ENCODE results near the gene PRC1. TPM values are rescaled to one million over a fixed set of nuclear protein-coding genes. Genes with fewer than 3 reads are reported as not detected.

PRC1 gene
- total RNA-seq, 3 donors from 2014 or later, result 14.4 to 18.8 (median 18.7) TPM

DNA sequence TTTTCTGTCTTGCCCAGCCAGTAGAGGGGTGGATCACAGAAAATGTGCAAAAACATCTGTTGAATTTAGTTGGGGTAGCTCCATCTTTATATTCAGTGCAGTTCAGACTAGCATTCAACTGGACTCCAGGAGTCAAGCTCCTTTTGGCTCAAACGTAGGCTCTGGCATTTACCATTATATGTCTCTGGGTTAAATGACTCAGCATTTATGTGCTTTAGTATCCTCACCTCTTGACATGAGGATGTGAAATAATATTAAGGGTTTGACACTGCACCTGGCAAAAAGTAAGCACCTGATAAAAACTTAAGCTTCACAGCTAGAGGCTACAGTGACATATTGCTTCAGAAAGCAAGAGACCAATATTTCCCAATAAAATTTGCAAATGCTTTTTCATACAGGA is 14.8 kb downstream of the PRC1 start:
- ATAC-seq (no peak), DNase-seq (no peak)
- H3K4me1 Mint-ChIP-seq (ENCODE audit: low read depth), result peaks cover 9% of the 10 kb centered on the region
- no peaks in the 10 kb centered on the region for H3K9me3 Mint-ChIP-seq
- no peaks in the 10 kb centered on the region for H3K27me3 Mint-ChIP-seq (ENCODE audit: low read depth)
- H3K36me3 Mint-ChIP-seq (ENCODE audit: insufficient read depth), result peaks cover 29% of the 10 kb centered on the region
- H3K4me3 Mint-ChIP-seq, result no peak overlapping the region

DNA sequence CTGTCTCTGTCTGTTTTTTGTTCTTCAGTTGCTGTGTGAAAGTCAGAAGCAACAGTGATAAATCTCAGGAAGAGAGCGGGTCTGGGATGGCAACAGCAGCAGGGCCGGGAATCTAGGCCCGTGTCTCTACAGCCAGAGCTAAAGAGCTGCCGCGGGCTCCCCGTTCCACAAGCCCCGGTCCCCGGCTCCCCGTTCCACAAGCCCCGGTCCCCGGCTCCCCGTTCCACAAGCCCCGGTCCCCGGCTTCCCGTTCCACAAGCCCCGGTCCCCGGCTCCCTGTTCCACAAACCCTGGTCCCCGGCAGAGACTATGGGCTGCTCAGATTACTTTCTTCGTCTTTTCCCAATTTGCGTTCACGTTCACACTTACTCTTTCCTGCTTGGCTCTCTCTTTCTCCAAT is 20.1 kb downstream of the PRC1 start:
- Mint-ChIP-seq H3K4me3 (no peak overlapping the region), H3K27me3 (ENCODE audit: low read depth) (no peaks in the 10 kb centered on the region), H3K36me3 (ENCODE audit: insufficient read depth) (peaks cover 18% of the 10 kb centered on the region), H3K9me3 (no peaks in the 10 kb centered on the region), H3K4me1 (ENCODE audit: low read depth) (no peaks in the 10 kb centered on the region)
- ATAC-seq (no peak), DNase-seq (no peak)

DNA sequence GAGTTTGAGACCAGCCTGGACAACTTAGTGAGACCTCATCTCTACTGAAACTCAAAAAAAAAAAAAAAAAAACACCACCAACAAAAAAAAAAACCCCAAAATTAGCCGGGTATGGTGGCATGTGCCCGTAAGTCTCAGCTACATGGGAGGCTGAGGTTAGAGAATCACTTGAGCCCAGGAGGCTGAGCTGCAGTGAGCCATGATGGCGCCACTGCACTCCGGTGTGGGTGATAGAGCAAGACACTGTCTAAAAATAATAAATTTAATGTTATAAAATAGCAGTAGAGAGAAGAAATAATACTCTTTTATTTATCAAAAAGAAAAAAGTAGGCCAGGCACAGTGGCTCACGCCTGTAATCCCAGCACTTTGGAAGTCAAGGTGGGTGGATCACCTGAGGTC is 22.2 kb downstream of the PRC1 start:
- ATAC-seq (no peak), DNase-seq (no peak)
- peaks cover 16% of the 10 kb centered on the region for H3K36me3 Mint-ChIP-seq (ENCODE audit: insufficient read depth)

DNA sequence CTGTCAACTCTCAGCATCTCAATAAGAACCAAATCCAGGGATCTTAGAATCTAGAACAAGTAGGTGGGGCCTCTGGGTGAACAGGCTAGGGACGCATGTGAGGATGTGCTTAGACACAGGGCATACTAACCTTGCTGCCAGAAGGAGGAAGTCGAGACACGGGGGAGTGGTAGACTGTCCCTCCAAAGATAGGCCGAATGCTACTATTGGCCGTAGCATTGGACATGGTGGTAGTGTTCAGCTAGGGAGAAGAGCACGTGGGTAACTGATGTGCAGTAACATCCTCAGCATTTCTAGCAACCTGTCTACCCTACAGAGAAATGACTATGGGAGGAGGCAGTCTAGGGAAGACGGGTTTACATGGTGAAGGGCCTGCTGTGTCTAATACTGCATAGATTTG is 24.1 kb downstream of the PRC1 start:
- Mint-ChIP-seq H3K4me1 (ENCODE audit: low read depth) (no peaks in the 10 kb centered on the region), H3K9me3 (no peaks in the 10 kb centered on the region), H3K36me3 (ENCODE audit: insufficient read depth) (peaks cover 10% of the 10 kb centered on the region), H3K4me3 (no peak overlapping the region), H3K27me3 (ENCODE audit: low read depth) (no peaks in the 10 kb centered on the region)
- ATAC-seq (no peak), DNase-seq (no peak)

More for the DNA sequence above, 22.2 kb downstream of the PRC1 start:
- H3K9me3 Mint-ChIP-seq, result no peaks in the 10 kb centered on the region
- H3K4me3 Mint-ChIP-seq, result no peak overlapping the region
- H3K27me3 Mint-ChIP-seq (ENCODE audit: low read depth), result no peaks in the 10 kb centered on the region
- H3K4me1 Mint-ChIP-seq (ENCODE audit: low read depth), result no peaks in the 10 kb centered on the region

DNA sequence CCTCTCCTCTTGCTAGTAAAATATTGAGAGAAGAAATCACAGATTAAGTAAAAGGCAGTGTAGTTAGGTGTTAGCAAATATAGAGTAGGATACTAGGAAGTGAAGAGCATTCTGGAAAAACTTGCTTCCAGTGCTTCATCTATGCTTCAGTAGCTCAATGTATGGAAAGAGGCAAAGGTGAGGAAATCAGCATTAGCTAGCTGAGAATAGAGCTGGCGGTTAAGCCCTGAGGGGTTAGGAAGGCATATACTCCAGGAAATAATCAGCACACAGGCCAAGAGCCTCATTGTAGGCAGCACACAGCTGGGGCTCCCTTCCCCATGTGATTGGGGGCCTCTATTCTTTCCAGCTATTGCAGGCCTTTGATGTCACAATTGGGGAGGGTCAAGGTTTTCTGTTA is 25.9 kb downstream of the PRC1 start:
- ATAC-seq, result no peak
- Mint-ChIP-seq H3K9me3 (no peaks in the 10 kb centered on the region), H3K36me3 (ENCODE audit: insufficient read depth) (peaks cover under 1% of the 10 kb centered on the region), H3K4me3 (no peak overlapping the region), H3K4me1 (ENCODE audit: low read depth) (no peaks in the 10 kb centered on the region), H3K27me3 (ENCODE audit: low read depth) (no peaks in the 10 kb centered on the region)
- DNase-seq, result no peak

DNA sequence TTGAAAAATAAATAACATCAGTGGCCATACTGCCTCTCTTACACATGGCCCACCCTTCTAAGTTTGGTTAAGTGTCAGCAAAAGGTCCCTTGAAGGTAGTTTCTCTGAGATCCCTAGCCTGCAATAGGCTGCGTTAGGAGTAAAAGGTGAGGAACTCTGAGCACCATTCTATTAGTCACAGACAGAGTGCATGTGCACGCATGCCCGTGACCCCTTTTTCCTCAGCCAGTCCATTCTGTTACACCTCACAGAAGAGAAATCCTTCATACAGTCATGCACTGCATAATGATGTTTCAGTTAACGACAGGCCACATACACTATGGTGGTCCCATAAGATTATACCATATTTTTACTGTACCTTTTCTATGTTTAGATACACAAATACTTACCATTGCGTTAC is 27.1 kb downstream of the PRC1 start:
- no peak overlapping the region for H3K4me3 Mint-ChIP-seq
- no peak for DNase-seq
- ATAC-seq, result no peak
- H3K9me3 Mint-ChIP-seq, result no peaks in the 10 kb centered on the region
- no peaks in the 10 kb centered on the region for H3K27me3 Mint-ChIP-seq (ENCODE audit: low read depth)
- H3K36me3 Mint-ChIP-seq (ENCODE audit: insufficient read depth), result peaks cover 3% of the 10 kb centered on the region
- no peaks in the 10 kb centered on the region for H3K4me1 Mint-ChIP-seq (ENCODE audit: low read depth)

DNA sequence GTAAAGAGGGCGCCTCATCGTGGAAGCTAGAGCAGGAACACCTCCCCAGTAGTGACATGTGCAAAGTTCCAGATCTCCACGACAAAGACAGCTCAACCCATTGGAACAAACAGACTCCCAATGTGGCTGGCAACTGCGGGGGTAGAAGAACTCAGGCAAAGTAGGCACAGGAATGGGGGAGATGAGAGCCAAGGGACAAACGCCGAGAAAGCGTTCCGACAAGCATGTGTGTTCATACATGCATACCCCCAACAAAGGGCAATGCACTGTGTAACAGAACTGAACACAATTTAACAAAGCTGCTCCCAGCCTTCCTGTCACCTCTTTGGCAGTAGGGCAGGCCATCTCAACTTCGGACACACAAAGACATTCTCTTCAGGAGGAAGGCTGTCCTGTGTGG is 28.1 kb downstream of the PRC1 start:
- H3K4me1 Mint-ChIP-seq (ENCODE audit: low read depth), result no peaks in the 10 kb centered on the region
- ATAC-seq (no peak), DNase-seq (no peak)
- no peaks in the 10 kb centered on the region for H3K9me3 Mint-ChIP-seq
- no peaks in the 10 kb centered on the region for H3K27me3 Mint-ChIP-seq (ENCODE audit: low read depth)
- peaks cover 8% of the 10 kb centered on the region for H3K36me3 Mint-ChIP-seq (ENCODE audit: insufficient read depth)
- no peak overlapping the region for H3K4me3 Mint-ChIP-seq

DNA sequence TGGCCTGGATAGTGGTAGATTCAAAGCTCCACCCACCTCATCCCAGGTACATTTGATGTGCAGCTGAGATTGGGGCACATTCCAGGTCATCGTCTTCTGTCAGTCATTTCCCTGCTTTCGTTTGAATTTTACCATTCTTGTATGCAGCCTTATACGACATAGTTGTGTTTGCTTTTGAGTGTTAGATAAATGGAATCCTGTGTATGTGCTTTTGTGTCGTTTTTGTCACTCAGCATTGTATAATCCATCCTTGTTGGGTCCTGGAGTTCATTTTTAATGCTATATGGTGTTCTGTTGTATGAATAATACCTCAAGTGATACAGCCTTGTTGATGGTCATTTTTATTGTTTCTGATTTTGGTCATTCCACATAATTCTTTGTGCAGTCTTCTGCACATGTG is 32.3 kb downstream of the PRC1 start:
- no peak for DNase-seq
- Mint-ChIP-seq H3K9me3 (no peaks in the 10 kb centered on the region), H3K4me3 (no peak overlapping the region), H3K36me3 (ENCODE audit: insufficient read depth) (peaks cover 16% of the 10 kb centered on the region), H3K4me1 (ENCODE audit: low read depth) (no peaks in the 10 kb centered on the region), H3K27me3 (ENCODE audit: low read depth) (no peaks in the 10 kb centered on the region)
- ATAC-seq, result no peak

DNA sequence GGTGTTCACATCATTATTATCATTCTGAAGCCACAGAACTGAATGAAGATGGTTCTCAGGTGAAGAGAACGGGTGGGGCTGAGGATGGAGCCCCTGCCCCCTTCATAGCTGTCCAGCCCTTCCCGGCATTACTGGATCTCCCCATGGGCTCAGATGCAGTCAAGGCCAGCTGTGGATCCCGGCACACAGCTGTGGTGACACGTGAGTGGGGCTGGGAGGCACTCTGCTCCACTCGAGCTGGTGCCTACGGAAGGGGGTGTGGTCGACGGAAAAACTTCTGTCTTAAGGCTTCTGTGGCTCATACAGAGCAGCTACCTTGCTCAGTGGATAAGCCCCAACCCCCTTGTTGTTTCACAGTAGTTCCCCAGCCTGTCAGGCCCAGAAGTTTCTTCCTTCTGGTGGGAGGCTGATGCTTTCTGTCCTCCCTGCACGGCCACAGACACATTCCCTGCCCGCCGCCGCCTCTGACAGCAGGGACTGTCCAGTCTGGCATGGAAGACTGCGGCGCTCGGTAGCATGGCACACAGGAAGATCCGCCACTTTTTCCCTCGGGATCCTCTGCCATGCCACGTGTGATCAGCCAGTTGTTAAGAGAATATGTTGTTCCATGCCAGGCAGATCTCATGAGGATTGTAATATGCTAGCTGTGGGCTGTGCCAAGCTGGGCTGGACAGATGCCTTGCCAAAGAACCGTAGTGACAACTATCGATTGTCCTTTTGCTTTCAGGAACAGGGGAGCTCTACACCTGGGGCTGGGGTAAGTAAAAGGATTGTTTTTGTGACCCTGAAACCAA is 33.8 kb downstream of the PRC1 start:
- H3K9me3 Mint-ChIP-seq, result no peaks in the 10 kb centered on the region
- H3K36me3 Mint-ChIP-seq (ENCODE audit: insufficient read depth), result peaks cover 16% of the 10 kb centered on the region
- ATAC-seq (no peak), DNase-seq (no peak)
- H3K4me1 Mint-ChIP-seq (ENCODE audit: low read depth), result peaks cover 8% of the 10 kb centered on the region
- no peaks in the 10 kb centered on the region for H3K27me3 Mint-ChIP-seq (ENCODE audit: low read depth)
- no peak overlapping the region for H3K4me3 Mint-ChIP-seq

DNA sequence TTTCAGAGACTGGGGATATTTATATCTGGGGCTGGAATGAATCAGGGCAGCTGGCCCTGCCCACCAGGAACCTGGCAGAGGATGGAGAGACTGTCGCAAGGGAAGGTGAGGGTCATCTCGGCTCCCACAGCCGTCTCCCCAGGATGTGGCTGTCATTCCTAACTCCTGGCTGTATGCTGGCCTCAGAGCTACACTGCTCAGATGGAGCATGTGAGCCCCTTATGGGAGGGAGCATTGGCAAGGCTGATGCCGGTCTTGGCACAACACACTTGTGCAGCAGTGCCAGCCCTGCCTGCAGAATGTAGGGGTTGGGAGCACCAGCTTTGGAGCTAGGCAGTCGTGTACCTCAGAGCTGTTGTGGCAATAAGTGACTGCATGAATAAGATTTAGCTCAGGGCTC is 34.4 kb downstream of the PRC1 start:
- DNase-seq, result no peak
- H3K9me3 Mint-ChIP-seq, result no peaks in the 10 kb centered on the region
- peaks cover 11% of the 10 kb centered on the region for H3K4me1 Mint-ChIP-seq (ENCODE audit: low read depth)
- peaks cover 16% of the 10 kb centered on the region for H3K36me3 Mint-ChIP-seq (ENCODE audit: insufficient read depth)
- no peak overlapping the region for H3K4me3 Mint-ChIP-seq
- no peaks in the 10 kb centered on the region for H3K27me3 Mint-ChIP-seq (ENCODE audit: low read depth)
- no peak for ATAC-seq

DNA sequence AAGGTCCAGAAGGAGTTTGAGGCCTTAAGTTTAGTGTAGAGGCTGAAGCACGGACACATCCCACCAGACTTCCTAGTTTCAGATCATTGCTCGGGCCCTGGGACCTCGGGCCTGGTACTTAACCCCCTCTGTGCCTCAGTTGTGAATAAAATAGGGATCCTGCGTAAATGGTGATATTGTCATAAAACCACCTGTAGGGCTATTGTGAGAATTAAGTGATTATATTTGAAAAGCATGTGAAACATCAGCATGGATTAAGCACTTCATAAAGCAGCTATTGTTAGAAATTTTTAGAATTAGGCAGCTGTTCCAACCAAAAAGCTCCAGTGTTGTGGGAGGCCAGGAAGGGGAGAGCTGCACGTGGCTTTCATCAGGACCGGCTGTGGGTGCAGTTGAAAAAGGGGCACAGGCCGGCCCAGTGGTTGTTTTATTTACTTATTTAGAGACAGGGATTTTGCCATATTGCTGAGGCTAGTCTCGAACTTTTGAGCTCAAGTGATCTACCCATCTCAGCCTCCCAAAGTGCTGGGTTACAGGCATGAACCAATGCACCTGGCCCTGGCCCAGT is 35.2 kb downstream of the PRC1 start:
- no peak for DNase-seq
- no peak for ATAC-seq
- Mint-ChIP-seq H3K36me3 (ENCODE audit: insufficient read depth) (peaks cover 16% of the 10 kb centered on the region), H3K4me3 (no peak overlapping the region), H3K4me1 (ENCODE audit: low read depth) (peaks cover 14% of the 10 kb centered on the region), H3K27me3 (ENCODE audit: low read depth) (no peaks in the 10 kb centered on the region), H3K9me3 (no peaks in the 10 kb centered on the region)

DNA sequence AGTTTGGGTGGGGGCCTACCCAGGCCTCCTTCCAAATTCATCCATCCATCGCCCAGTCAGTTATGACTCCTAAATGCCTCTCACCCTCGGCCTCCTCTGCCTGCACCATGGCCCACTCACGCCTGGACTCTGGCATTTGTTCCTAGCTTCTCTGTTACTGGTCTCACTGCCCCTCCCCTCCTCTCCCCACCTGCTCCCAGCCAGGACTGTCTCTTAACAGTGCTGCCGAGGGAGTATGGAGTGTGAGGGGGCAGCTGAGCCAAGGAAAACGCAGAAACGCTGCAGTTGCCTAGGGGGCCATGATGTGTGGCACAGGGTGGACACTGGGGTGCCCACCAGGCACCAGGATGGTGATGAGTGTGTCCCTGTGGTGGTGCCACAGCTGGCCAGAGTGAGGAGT is 36.5 kb downstream of the PRC1 start:
- Mint-ChIP-seq H3K36me3 (ENCODE audit: insufficient read depth) (peaks cover 18% of the 10 kb centered on the region), H3K9me3 (no peaks in the 10 kb centered on the region), H3K4me1 (ENCODE audit: low read depth) (peaks cover 14% of the 10 kb centered on the region), H3K27me3 (ENCODE audit: low read depth) (no peaks in the 10 kb centered on the region), H3K4me3 (peak overlapping the region; percentile 61)
- DNase-seq, result no peak
- no peak for ATAC-seq

DNA sequence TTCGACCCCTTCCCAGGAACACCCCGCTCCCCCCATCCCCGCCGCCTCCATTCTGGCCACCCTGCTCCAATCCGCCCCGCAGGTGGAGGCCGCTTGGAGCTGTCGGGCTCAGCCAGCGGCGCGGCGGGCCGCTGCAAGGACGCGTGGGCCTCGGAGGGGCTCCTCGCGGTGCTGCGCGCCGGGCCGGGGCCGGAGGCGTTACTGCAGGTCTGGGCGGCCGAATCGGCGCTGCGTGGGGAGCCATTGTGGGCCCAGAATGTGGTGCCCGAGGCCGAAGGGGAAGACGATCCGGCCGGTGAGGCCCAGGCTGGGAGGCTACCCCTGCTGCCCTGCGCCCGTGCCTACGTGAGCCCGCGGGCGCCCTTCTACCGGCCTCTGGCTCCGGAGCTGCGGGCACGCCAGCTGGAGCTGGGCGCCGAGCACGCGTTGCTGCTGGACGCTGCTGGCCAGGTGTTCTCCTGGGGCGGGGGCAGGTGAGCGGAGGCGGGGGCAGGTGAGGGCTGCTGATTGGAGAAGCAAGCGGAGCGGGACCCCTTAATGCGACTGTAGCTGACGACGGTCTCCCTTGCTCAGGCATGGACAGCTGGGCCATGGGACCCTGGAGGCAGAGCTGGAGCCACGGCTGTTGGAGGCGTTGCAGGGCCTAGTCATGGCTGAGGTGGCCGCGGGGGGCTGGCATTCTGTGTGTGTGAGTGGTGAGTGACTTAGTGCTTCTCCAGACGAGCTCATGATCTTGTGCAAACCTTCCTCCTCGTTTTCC is 37.1 kb downstream of the PRC1 start:
- no peak for ATAC-seq
- Mint-ChIP-seq H3K4me3 (peak overlapping the region; percentile 61), H3K4me1 (ENCODE audit: low read depth) (peaks cover 14% of the 10 kb centered on the region), H3K36me3 (ENCODE audit: insufficient read depth) (peaks cover 18% of the 10 kb centered on the region), H3K9me3 (no peaks in the 10 kb centered on the region), H3K27me3 (ENCODE audit: low read depth) (no peaks in the 10 kb centered on the region)
- no peak for DNase-seq

DNA sequence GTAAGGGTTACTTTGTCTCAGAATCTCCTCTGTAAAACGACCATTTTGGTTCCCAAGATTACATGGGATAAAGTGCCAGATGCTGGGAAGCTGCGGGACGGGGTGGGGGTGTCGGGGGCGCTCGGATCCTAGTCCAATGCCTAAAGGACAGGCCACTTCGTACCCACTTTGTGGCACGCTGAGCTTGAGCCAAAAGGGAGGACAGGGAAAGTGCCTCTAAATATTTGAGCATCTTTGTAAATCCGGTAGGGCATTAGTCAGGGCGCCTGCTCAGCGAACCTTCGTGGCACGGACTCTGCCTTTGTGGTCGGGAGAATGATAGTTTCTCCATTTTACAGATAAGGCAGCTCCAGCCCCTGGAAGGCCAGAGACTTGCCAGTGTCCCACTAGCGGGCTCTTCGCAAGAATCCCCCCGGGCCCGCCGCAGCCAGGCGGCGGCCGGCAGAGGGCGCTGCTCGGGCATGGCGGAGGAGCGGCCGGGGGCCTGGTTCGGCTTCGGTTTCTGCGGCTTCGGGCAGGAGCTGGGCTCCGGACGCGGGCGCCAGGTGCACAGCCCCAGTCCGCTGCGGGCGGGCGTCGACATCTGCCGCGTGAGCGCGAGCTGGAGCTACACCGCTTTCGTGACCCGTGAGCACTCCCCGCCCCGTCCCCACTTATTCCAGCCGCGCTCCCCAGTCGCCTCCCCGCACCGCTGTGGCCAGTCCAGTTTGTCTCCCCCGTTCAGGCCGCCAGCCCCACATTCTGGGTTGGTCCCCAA is 37.9 kb downstream of the PRC1 start:
- DNase-seq (peak; percentile 61), ATAC-seq (no peak)
- Mint-ChIP-seq H3K36me3 (ENCODE audit: insufficient read depth) (peaks cover 18% of the 10 kb centered on the region), H3K4me1 (ENCODE audit: low read depth) (peaks cover 14% of the 10 kb centered on the region), H3K4me3 (peak overlapping the region; percentile 65), H3K9me3 (no peaks in the 10 kb centered on the region), H3K27me3 (ENCODE audit: low read depth) (no peaks in the 10 kb centered on the region)

Data from activated T-cell treated with anti-CD3 and anti-CD28 coated beads, Interleukin-2, amount 50 U/mL, for 4 hours (primary cell).